GM12872 (cell line): ENCODE data around the gene CLCN5.

Experiments
- TF ChIP-seq, protein P1 (sequence below): IDR thresholded peaks from 3 replicates; pipeline ENCODE4 v1.5.1; 2011; ENCODE audit warnings: low read depth, mild to moderate bottlenecking, low read length, moderate library complexity; ENCODE audit not compliant: insufficient read depth

The CLCN5 gene

DNA sequence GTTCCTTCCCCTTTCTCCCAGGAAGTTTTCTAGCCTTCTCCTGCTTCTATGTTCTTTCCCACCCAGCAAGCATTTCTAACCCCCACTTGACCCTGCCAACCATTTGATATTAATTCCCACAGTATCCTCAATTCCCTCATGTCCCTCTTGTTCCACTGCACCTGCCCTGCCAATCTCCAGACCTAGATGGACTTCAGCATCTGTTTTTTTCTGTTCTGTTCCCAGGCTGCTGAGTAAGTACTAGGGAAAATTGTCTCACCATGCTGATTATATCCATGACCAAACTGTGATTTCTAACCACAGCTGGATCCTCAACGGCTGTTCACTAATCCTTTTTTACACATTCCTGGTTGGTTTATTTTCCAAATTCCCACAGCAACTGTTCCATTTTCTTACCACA, 37.7 kb downstream of the CLCN5 start:
- TF ChIP-seq, protein P1, sequence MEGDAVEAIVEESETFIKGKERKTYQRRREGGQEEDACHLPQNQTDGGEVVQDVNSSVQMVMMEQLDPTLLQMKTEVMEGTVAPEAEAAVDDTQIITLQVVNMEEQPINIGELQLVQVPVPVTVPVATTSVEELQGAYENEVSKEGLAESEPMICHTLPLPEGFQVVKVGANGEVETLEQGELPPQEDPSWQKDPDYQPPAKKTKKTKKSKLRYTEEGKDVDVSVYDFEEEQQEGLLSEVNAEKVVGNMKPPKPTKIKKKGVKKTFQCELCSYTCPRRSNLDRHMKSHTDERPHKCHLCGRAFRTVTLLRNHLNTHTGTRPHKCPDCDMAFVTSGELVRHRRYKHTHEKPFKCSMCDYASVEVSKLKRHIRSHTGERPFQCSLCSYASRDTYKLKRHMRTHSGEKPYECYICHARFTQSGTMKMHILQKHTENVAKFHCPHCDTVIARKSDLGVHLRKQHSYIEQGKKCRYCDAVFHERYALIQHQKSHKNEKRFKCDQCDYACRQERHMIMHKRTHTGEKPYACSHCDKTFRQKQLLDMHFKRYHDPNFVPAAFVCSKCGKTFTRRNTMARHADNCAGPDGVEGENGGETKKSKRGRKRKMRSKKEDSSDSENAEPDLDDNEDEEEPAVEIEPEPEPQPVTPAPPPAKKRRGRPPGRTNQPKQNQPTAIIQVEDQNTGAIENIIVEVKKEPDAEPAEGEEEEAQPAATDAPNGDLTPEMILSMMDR: no peak

GRCh38 chrX:49970674-49971073, 48.3 kb downstream of the CLCN5 start:
- TF ChIP-seq, protein P1: no peak

- TF ChIP-seq, protein P1: no peak
Observed at GRCh38 chrX:49972328-49972860, 50.0 kb downstream of the CLCN5 start.

- TF ChIP-seq, protein P1: no peak
Observed at GRCh38 chrX:49976682-49977197, 54.3 kb downstream of the CLCN5 start.

DNA sequence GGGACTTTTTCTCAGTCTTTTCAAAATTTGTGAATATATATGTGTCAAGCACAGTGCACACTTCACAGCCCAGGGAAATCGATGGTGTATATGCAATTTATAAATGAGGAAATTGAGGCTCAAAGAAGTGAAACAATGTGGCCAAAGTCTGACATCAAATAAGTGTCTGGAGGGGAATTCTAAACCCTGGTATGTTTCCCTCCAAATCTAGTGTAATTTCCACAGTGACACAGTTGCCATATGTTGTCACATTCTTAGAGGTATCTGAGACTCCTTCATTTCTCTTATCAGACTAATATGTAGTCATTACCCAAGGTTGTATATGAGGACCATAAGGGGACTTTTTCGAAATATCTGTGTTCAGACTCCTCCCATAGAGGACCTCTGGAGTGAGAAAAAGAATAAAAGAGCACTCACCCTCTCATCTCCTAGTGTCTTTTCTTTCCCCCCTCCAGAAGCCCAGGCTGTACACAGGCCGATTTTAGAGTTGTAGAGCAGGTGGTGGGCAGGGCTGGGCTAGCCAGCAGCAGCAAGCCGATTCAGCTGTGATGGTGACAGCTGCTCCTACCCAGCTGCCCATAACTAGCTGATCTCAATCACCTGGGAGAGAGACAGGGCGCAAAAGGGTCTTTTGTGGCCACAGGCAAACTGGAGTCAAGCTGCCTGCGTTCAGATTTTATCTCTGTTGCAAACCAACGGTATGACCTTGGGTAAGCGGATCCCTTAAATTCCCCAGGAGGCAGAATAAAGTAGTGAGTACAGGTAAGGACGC, 55.1 kb downstream of the CLCN5 start:
- TF ChIP-seq, protein P1: no peak

DNA sequence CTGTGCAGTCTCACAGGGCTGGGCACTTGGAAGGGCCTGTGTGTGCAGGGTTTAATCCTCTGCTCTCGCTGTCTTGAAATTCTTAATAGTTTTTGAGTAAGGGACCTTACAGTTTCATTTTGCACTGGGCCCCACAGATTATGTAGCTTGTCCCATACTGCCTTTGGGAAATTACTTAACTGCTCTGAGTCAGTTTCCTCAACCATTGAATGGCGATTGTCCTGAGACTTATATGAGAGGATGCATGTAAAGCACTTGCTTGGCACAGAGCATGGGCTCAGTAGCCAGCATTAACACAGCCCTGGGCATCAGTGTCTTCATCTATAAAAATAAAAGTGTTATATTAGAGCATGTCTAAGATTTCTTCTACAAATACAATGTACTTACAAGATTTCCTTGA, 55.8 kb downstream of the CLCN5 start:
- TF ChIP-seq, protein P1: no peak

GRCh38 chrX:49986058-49986457, 63.7 kb downstream of the CLCN5 start:
- TF ChIP-seq, protein P1: no peak
